ENCODE data around the gene MLYCD.
"Not testable (repeated sequence)": the region's sequence is repeated elsewhere in the genome, so short reads cannot be mapped to it uniquely, and the experiment has no call there.

DNA sequence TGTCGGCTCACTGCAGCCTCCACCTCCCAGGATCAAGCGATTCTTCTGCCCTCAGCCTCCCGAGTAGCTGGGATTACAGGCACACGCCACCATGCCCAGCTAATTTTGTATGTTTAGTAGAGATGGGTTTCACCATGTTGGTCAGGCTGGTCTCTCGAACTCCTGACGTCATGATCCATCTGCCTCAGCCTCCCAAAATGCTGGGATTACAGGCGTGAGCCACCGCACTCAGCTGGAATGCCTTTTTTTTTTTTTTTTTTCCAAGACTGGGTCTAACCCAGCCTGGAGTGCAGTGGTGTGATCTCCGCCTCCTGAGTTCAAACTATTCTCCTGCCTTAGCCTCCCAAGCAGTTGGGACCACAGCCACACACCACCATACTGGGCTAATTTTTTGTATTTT, 42.6 kb downstream of the MLYCD start:
- TF ChIP-seq POLR2A, POLR2AphosphoS5 (IDR thresholded peaks at IDR 0.05): not testable (repeated sequence)
- TF ChIP-seq, protein P1, sequence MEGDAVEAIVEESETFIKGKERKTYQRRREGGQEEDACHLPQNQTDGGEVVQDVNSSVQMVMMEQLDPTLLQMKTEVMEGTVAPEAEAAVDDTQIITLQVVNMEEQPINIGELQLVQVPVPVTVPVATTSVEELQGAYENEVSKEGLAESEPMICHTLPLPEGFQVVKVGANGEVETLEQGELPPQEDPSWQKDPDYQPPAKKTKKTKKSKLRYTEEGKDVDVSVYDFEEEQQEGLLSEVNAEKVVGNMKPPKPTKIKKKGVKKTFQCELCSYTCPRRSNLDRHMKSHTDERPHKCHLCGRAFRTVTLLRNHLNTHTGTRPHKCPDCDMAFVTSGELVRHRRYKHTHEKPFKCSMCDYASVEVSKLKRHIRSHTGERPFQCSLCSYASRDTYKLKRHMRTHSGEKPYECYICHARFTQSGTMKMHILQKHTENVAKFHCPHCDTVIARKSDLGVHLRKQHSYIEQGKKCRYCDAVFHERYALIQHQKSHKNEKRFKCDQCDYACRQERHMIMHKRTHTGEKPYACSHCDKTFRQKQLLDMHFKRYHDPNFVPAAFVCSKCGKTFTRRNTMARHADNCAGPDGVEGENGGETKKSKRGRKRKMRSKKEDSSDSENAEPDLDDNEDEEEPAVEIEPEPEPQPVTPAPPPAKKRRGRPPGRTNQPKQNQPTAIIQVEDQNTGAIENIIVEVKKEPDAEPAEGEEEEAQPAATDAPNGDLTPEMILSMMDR (IDR thresholded peaks at IDR 0.05), result not testable (repeated sequence)
